Ishikawa (cell line): ENCODE measurements around the gene FZD2.

Experiments
- CEBPB ChIP-seq: IDR thresholded peaks from 2 replicates; pipeline ENCODE4 v1.6.1; 2012
- EGR1 ChIP-seq: IDR thresholded peaks from 2 replicates; pipeline ENCODE4 v1.6.1; 2012
- EP300 ChIP-seq: IDR thresholded peaks from 2 replicates; pipeline ENCODE4 v1.6.1; 2012; ENCODE audit warnings: borderline replicate concordance
- RAD21 ChIP-seq: IDR thresholded peaks from 2 replicates; pipeline ENCODE4 v1.6.1; 2012; ENCODE audit warnings: low read depth
- REST ChIP-seq: IDR thresholded peaks from 2 replicates; pipeline ENCODE4 v1.6.1; 2012; ENCODE audit warnings: low read depth, mild to moderate bottlenecking
- TAF1 ChIP-seq: IDR thresholded peaks from 2 replicates; pipeline ENCODE4 v1.6.1; 2012; ENCODE audit warnings: low read depth, mild to moderate bottlenecking
- TEAD4 ChIP-seq: IDR thresholded peaks from 2 replicates; pipeline ENCODE4 v1.6.1; 2012
- YY1 ChIP-seq: IDR thresholded peaks from 2 replicates; pipeline ENCODE4 v1.6.1; 2012; ENCODE audit warnings: low read depth
- TF ChIP-seq, protein P1 (sequence below): IDR thresholded peaks from 2 replicates; pipeline ENCODE4 v1.6.1; 2012

DNA sequence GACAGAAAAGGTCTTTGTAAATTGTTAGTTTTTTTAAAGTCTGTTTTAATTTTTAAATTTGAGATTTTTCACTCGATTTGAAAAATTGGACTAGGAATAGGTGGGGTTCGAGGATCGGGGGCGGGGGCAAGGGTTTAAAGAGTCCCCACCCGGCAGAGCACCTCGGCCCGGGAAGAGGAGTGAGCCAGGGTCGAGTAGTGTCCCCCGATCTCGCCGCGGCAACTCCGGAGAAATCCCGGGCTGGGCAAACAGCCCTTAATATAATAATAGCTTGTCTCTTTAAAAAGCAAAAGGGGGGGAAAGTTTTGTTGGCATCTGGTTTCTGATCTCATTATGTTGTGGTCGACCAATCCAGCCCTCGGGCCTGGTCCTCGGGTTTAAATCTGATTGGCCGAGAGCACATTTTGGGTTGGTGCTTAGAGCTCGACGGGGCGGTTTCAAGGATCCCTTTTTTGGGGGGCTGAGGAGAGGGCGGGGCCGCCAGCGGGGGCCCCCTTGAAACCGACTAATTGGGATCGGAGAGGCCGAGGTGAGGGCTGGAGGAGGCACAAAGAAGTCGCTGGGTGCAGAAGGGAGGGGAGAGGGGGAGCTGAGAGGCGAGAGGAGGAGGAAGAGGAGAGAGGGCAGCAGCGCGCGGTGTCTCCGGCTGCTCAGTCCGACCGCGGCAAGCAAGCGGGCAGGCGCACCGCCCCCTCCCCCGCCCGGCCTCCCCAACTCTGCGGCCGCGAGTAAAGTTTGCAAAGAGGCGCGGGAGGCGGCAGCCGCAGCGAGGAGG is at the start of gene FZD2:
- TF ChIP-seq REST = no peak
- TF ChIP-seq RAD21 = peak; percentile 15; the same call in 1 of the 2 replicates
- TF ChIP-seq YY1 = no peak
- peak; percentile 57 for TF ChIP-seq TAF1
- no peak for TF ChIP-seq TEAD4
- TF ChIP-seq EGR1 = no peak
- TF ChIP-seq, protein P1, sequence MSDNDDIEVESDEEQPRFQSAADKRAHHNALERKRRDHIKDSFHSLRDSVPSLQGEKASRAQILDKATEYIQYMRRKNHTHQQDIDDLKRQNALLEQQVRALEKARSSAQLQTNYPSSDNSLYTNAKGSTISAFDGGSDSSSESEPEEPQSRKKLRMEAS = peak; percentile 54
- TF ChIP-seq EP300 = peak; percentile 44; the same call in 1 of the 2 replicates
- no peak for TF ChIP-seq CEBPB
